GM12865 (cell line): ENCODE measurements around the gene HLA-DRA.

ENCODE experiments used
- DNase-seq: peaks from one replicate; pipeline ENCODE4 v3.0.0; 2010; ENCODE audit warnings: low read depth
- H3K4me3 ChIP-seq: 2 replicates; pipeline ENCODE4 v1.5.1; 2011; ENCODE audit warnings: mild to moderate bottlenecking, low read depth, low read length, control low read depth
- CTCF ChIP-seq: IDR thresholded peaks from 2 replicates; pipeline ENCODE4 v1.5.1; 2011; ENCODE audit warnings: low read length, control low read depth, low read depth, inconsistent platforms; ENCODE audit not compliant: insufficient read depth; ENCODE audit errors: missing control alignments

Gene HLA-DRA

GRCh38 chr6:32413427-32414047, 26.1 kb upstream of the HLA-DRA start:
- H3K4me3 ChIP-seq: no peak overlapping the region
- TF ChIP-seq CTCF: peak; percentile 98
- DNase-seq: peak; percentile 92

GRCh38 chr6:32415521-32416019, 24.1 kb upstream of the HLA-DRA start:
- DNase-seq: peak; percentile 82
- H3K4me3 ChIP-seq: no peak overlapping the region
- TF ChIP-seq CTCF: peak; percentile 99

GRCh38 chr6:32416036-32416435, 23.7 kb upstream of the HLA-DRA start:
- no peak overlapping the region for H3K4me3 ChIP-seq
- no peak for TF ChIP-seq CTCF
- DNase-seq: no peak

GRCh38 chr6:32424589-32425300, 14.9 kb upstream of the HLA-DRA start:
- no peak for TF ChIP-seq CTCF
- no peak overlapping the region for H3K4me3 ChIP-seq
- no peak for DNase-seq

- no peak for TF ChIP-seq CTCF
- no peak overlapping the region for H3K4me3 ChIP-seq
- DNase-seq: no peak
These were observed 13.3 kb upstream of the HLA-DRA start for GRCh38 chr6:32426338-32426737.

GRCh38 chr6:32427218-32427617, 12.5 kb upstream of the HLA-DRA start:
- no peak for TF ChIP-seq CTCF
- H3K4me3 ChIP-seq: no peak overlapping the region
- no peak for DNase-seq
